SK-N-SH (cell line): ENCODE results near the gene NEBL. TPM values are rescaled to one million over a fixed set of nuclear protein-coding genes. Genes with fewer than 3 reads are reported as not detected.

Experiments
- CTCF ChIA-PET: fragments of 300-600, 350-600 bp; formaldehyde crosslinking; extraction: SDS; loops from one replicate; lab custom pipeline; 2021; lab: Yijun Ruan, JAX
- POLR2A ChIA-PET: fragments of 350-600 bp; sonication (Branson Sonifier 250); formaldehyde crosslinking; extraction: SDS; loops from one replicate; lab custom pipeline; 2020; ENCODE audit warnings: antibody characterized with exemption, inconsistent platforms; lab: Yijun Ruan, JAX
- DNase-seq: peaks from one replicate; pipeline ENCODE4 v3.0.0; 2012
- H2AFZ ChIP-seq: fragments of 200-600 bp; sonication (generic); 2 replicates; pipeline ENCODE4 v1.8.1; 2016; ENCODE audit warnings: antibody characterized with exemption, mild to moderate bottlenecking, low read depth
- H3F3A ChIP-seq: fragments of 200-600 bp; sonication (generic); replicated peaks from 2 replicates; pipeline ENCODE3; 2016; ENCODE audit warnings: antibody characterized with exemption, mild to moderate bottlenecking; ENCODE audit not compliant: insufficient read depth
- H3K27ac ChIP-seq, 2 experiments: fragments of 200-500 bp in 1 of 2; fragments of 200-600 bp in 1 of 2; sonication (Bioruptor generic) in 1 of 2; sonication (generic), shearing (Covaris generic) in 1 of 2; 2 replicates each; pipeline versions ENCODE4 v1.5.1 to v1.6.1; 2014 to 2016; ENCODE audit warnings: low read depth in 2 of 2, inconsistent platforms in 1 of 2, low read length in 1 of 2, mild to moderate bottlenecking in 1 of 2, mixed read lengths in 1 of 2
- H3K27me3 ChIP-seq: fragments of 200-600 bp; sonication (generic), shearing (Covaris generic); 2 replicates; pipeline ENCODE4 v1.6.1; 2016; ENCODE audit warnings: mixed run types; ENCODE audit not compliant: insufficient read depth
- H3K36me3 ChIP-seq, 2 experiments: fragments of 200-500 bp in 1 of 2; fragments of 200-600 bp in 1 of 2; sonication (Bioruptor generic) in 1 of 2; sonication (generic) in 1 of 2; replicated peaks in 1 of 2; 2 replicates each; pipeline versions ENCODE3 to v1.5.1; 2014 to 2016; ENCODE audit warnings: low read length in 1 of 2, mild to moderate bottlenecking in 1 of 2; ENCODE audit not compliant: insufficient read depth in 2 of 2, control insufficient read depth in 1 of 2
- H3K4me1 ChIP-seq, 2 experiments: fragments of 200-500 bp in 1 of 2; fragments of 200-600 bp in 1 of 2; sonication (Bioruptor generic) in 1 of 2; sonication (generic), shearing (Covaris generic) in 1 of 2; 2 replicates each; pipeline versions ENCODE4 v1.5.1 to v1.6.1; 2014 to 2016; ENCODE audit warnings: low read depth in 1 of 2, low read length in 1 of 2, mixed run types in 1 of 2; ENCODE audit not compliant: insufficient read depth in 2 of 2, control insufficient read depth in 1 of 2
- H3K4me2 ChIP-seq: fragments of 200-600 bp; sonication (generic), shearing (Covaris generic); 2 replicates; pipeline ENCODE4 v1.6.1; 2017; ENCODE audit warnings: mixed run types
- H3K4me3 ChIP-seq, 2 experiments: fragments of 200-500 bp in 1 of 2; fragments of 200-600 bp in 1 of 2; sonication (Bioruptor generic) in 1 of 2; sonication (generic), shearing (Covaris generic) in 1 of 2; 2 replicates each; pipeline versions ENCODE4 v1.5.1 to v1.8.1; 2014 to 2016; ENCODE audit warnings: low read depth in 2 of 2, inconsistent platforms in 1 of 2, low read length in 1 of 2, mild to moderate bottlenecking in 1 of 2, mixed read lengths in 1 of 2, moderate library complexity in 1 of 2
- H3K79me2 ChIP-seq: fragments of 200-600 bp; sonication (generic); 2 replicates; pipeline ENCODE4 v1.8.1; 2017; ENCODE audit warnings: mild to moderate bottlenecking; ENCODE audit not compliant: insufficient read depth
- H3K9ac ChIP-seq: fragments of 200-600 bp; sonication (generic); 2 replicates; pipeline ENCODE4 v1.6.1; 2017; ENCODE audit warnings: mixed run types
- H3K9me2 ChIP-seq: fragments of 200-600 bp; sonication (generic); 2 replicates; pipeline ENCODE4 v1.6.1; 2017; ENCODE audit warnings: mixed run types
- H3K9me3 ChIP-seq: fragments of 200-600 bp; sonication (generic); 2 replicates; pipeline ENCODE4 v1.6.1; 2017; ENCODE audit warnings: mixed run types, mild to moderate bottlenecking, moderate library complexity
- H4K20me1 ChIP-seq: fragments of 200-600 bp; sonication (generic); 2 replicates; pipeline ENCODE4 v1.6.1; 2017; ENCODE audit warnings: mild to moderate bottlenecking, mixed run types; ENCODE audit not compliant: insufficient read depth
- CTCF ChIP-seq: fragments of 200-600 bp; sonication (generic); IDR thresholded peaks from 2 replicates; pipeline ENCODE4 v1.6.1; 2017; ENCODE audit warnings: antibody characterized with exemption, mild to moderate bottlenecking, moderate library complexity
- ELF1 ChIP-seq: IDR thresholded peaks from 2 replicates; pipeline ENCODE4 v1.4.0; 2012
- FOXJ3 ChIP-seq: sonication (generic); formaldehyde crosslinking; IDR thresholded peaks from 2 replicates; pipeline ENCODE4 v1.5.1; 2020; ENCODE audit warnings: mild to moderate bottlenecking, missing genetic modification reagents
- GABPA ChIP-seq: IDR thresholded peaks from 2 replicates; pipeline ENCODE4 v1.4.0; 2012; ENCODE audit warnings: low read depth, mild to moderate bottlenecking
- IRF3 ChIP-seq: fragments of 150-350 bp; IDR thresholded peaks from 2 replicates; pipeline ENCODE4 v1.6.1; 2016; ENCODE audit warnings: mild to moderate bottlenecking, low read depth, low read length
- JUND ChIP-seq: IDR thresholded peaks from 2 replicates; pipeline ENCODE4 v1.4.0; 2012
- MEF2A ChIP-seq: IDR thresholded peaks from 2 replicates; pipeline ENCODE4 v1.4.0; 2012; ENCODE audit warnings: low read depth, borderline replicate concordance
- NRF1 ChIP-seq: IDR thresholded peaks from 2 replicates; pipeline ENCODE4 v1.6.1; 2012; ENCODE audit warnings: low read depth, mild to moderate bottlenecking, low read length
- POLR2AphosphoS5 ChIP-seq: IDR thresholded peaks from 2 replicates; pipeline ENCODE4 v1.6.1; 2012; ENCODE audit warnings: low read depth, low read length
- RCOR1 ChIP-seq: fragments of 150-350 bp; IDR thresholded peaks from 2 replicates; pipeline ENCODE4 v1.6.1; 2017; ENCODE audit warnings: antibody characterized with exemption, low read length
- RFX5 ChIP-seq: IDR thresholded peaks from 2 replicates; pipeline ENCODE4 v1.6.1; 2012; ENCODE audit warnings: mild to moderate bottlenecking, improper control_type of control experiment, low read length
- SMC3 ChIP-seq: IDR thresholded peaks from 2 replicates; pipeline ENCODE4 v1.6.1; 2012; ENCODE audit warnings: low read depth, low read length, improper control_type of control experiment
- TCF12 ChIP-seq: IDR thresholded peaks from 2 replicates; pipeline ENCODE4 v1.4.0; 2012
- ZBTB33 ChIP-seq: IDR thresholded peaks from 2 replicates; pipeline ENCODE4 v1.4.0; 2012; ENCODE audit warnings: low read depth, borderline replicate concordance
- WGBS: methylation state at CpG from one replicate; pipeline ENCODE4 v1.1.6; 2017; ENCODE audit warnings: low lambda C conversion rate; 5-methylcytosine and 5-hydroxymethylcytosine counted together
- polyA plus RNA-seq, 3 experiments: library from polyadenylated mRNA; depleted of rRNA; stranded (reverse); fragments of >200 nt; gene quantifications; 2 replicates each; pipeline ENCODE4 v1.2.3, GENCODE V29; 2012
- TF ChIP-seq, protein P1 (sequence below): IDR thresholded peaks from 2 replicates; pipeline ENCODE4 v1.4.0; 2012; ENCODE audit warnings: low read depth
- TF ChIP-seq, protein P2 (sequence below): fragments of 150-350 bp; IDR thresholded peaks from 2 replicates; pipeline ENCODE4 v1.6.1; 2017; ENCODE audit warnings: antibody characterized with exemption, low read length, low read depth, borderline replicate concordance
- TF ChIP-seq, protein P3 (sequence below): IDR thresholded peaks from 2 replicates; pipeline ENCODE4 v1.4.0; 2012; ENCODE audit warnings: low read depth, borderline replicate concordance

NEBL gene
- polyA plus RNA-seq, 1 of the 3 experiments (the other 2 are of a cell fraction), result 0.58 TPM

DNA sequence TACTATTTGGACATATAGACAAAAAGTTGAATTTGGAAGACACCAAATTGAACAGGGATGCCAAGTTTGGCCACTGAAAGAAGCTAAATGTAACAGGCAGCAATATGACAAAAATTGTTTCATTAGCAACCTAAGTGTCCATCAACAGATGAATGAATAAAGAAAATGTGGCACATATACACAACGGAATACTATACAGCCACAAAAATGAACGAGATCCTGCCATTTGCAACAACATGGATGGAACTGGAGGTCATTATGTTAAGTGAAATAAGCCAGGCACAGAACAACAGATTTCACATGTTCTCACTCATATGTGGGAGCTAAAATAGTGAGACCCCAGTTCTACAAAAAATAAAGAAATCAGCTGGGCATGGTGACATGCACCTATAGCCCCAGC, 43.8 kb downstream of the NEBL start:
- Histone ChIP-seq H3K4me1 (no peaks in the 10 kb centered on the region), H2AFZ (no peak overlapping the region), H3K9me3 (no peaks in the 10 kb centered on the region), H3K27ac (no peak overlapping the region), H3K4me3 (no peak overlapping the region), H3K4me2 (no peak overlapping the region), H3K36me3 (peaks cover 0 to 18% of the 10 kb centered on the region in 2 experiments), H3K9me2 (no peaks in the 10 kb centered on the region), H3K79me2 (no peaks in the 10 kb centered on the region), H4K20me1 (no peaks in the 10 kb centered on the region), H3F3A (no peaks in the 10 kb centered on the region), H3K9ac (no peak overlapping the region), H3K27me3 (no peaks in the 10 kb centered on the region)
- POLR2A ChIA-PET, result no interaction called here
- 74% methylated on average over 2 of the region's 2 CpGs for WGBS
- DNase-seq, result no peak
- TF ChIP-seq FOXJ3 (no peak), GABPA (no peak), RFX5 (no peak), MEF2A (no peak), NRF1 (no peak), RCOR1 (no peak), ZBTB33 (no peak), IRF3 (no peak), POLR2AphosphoS5 (no peak), SMC3 (no peak)
- TF ChIP-seq, protein P1, sequence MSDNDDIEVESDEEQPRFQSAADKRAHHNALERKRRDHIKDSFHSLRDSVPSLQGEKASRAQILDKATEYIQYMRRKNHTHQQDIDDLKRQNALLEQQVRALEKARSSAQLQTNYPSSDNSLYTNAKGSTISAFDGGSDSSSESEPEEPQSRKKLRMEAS, result no peak
- TF ChIP-seq, protein P2, sequence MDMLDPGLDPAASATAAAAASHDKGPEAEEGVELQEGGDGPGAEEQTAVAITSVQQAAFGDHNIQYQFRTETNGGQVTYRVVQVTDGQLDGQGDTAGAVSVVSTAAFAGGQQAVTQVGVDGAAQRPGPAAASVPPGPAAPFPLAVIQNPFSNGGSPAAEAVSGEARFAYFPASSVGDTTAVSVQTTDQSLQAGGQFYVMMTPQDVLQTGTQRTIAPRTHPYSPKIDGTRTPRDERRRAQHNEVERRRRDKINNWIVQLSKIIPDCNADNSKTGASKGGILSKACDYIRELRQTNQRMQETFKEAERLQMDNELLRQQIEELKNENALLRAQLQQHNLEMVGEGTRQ, result no peak
- TF ChIP-seq, protein P3, sequence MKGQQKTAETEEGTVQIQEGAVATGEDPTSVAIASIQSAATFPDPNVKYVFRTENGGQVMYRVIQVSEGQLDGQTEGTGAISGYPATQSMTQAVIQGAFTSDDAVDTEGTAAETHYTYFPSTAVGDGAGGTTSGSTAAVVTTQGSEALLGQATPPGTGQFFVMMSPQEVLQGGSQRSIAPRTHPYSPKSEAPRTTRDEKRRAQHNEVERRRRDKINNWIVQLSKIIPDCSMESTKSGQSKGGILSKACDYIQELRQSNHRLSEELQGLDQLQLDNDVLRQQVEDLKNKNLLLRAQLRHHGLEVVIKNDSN, result no peak
- CTCF ChIA-PET, result interaction anchor here (1.5 kb wide), 1 partner anchor 416 kb away, joined by 3 read pairs; no protein-coding TSS in a partner anchor

DNA sequence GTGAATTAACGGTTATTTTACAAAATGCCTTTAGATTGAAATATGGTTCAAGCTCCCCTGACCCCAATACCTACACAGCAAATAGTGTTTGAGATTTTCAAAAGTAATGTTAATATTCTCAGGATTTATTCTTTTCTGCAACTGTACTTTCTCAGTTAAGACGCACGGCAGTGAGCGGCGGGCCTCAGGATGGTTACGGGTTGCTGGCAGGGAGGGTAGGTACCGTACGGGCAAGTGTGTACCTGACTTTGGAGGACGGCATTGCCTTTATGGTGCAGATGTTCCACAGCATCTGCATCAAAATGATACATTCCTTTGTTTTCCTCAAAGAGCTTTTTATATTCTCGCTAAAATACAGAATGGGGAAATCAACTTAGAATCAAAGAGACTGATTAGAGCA, 44.8 kb downstream of the NEBL start:
- Histone ChIP-seq H3K9me3 (no peaks in the 10 kb centered on the region), H3K27ac (no peak overlapping the region), H3F3A (no peaks in the 10 kb centered on the region), H3K9me2 (no peaks in the 10 kb centered on the region), H3K79me2 (no peaks in the 10 kb centered on the region), H4K20me1 (no peaks in the 10 kb centered on the region), H3K27me3 (no peaks in the 10 kb centered on the region), H2AFZ (no peak overlapping the region), H3K9ac (no peak overlapping the region), H3K4me3 (no peak overlapping the region), H3K4me1 (no peaks in the 10 kb centered on the region), H3K36me3 (peaks cover 0 to 16% of the 10 kb centered on the region in 2 experiments), H3K4me2 (no peak overlapping the region)
- ChIA-PET CTCF (interaction anchor here (1.5 kb wide), 1 partner anchor 417 kb away, joined by 3 read pairs; no protein-coding TSS in a partner anchor), POLR2A (no interaction called here)
- DNase-seq, result no peak
- WGBS, result 91% methylated on average over 10 of the region's 10 CpGs
- no peak for TF ChIP-seq IRF3
- TF ChIP-seq, protein P3, result no peak
- no peak for TF ChIP-seq GABPA
- no peak for TF ChIP-seq TCF12
- TF ChIP-seq ELF1, result no peak
- no peak for TF ChIP-seq JUND
- TF ChIP-seq, protein P1, result no peak
- no peak for TF ChIP-seq CTCF
